ENCODE measurements around the gene RAB37.

Gene RAB37

DNA sequence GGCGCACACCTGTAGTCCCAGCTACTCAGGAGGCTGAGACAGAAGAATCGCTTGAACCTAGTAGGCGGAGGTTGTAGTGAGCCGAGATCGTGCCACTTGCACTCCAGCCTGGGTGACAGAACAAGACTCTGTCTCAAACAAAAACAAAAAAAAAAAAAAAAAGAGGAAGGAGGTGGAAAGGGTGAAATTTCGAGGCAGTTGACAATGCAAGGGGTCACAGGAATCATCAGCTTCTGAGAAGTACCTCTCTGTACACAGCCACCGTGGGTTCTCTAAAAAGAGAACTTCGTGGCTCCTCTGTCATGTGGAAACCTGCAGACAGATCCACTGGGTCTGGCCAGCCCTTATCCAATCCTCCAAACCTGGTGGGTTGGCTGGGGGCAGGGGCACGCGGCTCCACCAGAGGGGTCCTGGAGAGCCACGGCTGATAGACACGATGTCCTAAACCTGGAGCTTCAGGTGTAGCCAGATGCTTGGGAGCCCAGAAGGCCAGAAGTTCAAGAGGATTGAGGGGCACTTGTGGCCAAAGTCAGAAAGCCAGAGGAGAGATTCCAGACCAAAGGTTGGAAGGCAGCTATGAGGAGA is 23.8 kb upstream of the RAB37 start:
- Mint-ChIP-seq H3K36me3 (ENCODE audit: low read depth) (no peaks in the 10 kb centered on the region), H3K4me3 (no peak overlapping the region), H3K4me1 (peaks cover 7% of the 10 kb centered on the region), H3K27ac (no peak overlapping the region), H3K27me3 (peaks cover 11% of the 10 kb centered on the region), H3K9me3 (no peaks in the 10 kb centered on the region)
- ATAC-seq (no peak), DNase-seq (no peak)

- H3K9me3 Mint-ChIP-seq: no peaks in the 10 kb centered on the region
- peaks cover 7% of the 10 kb centered on the region for H3K4me1 Mint-ChIP-seq
- peaks cover 11% of the 10 kb centered on the region for H3K27me3 Mint-ChIP-seq
- ATAC-seq: no peak
- H3K4me3 Mint-ChIP-seq: no peak overlapping the region
- H3K36me3 Mint-ChIP-seq (ENCODE audit: low read depth): no peaks in the 10 kb centered on the region
- no peak for DNase-seq
- H3K27ac Mint-ChIP-seq: no peak overlapping the region
Observed at GRCh38 chr17:74715144-74715543, 21.9 kb upstream of the RAB37 start.

- Mint-ChIP-seq H3K4me3 (no peak overlapping the region), H3K9me3 (no peaks in the 10 kb centered on the region), H3K27me3 (peaks cover 2% of the 10 kb centered on the region), H3K4me1 (no peaks in the 10 kb centered on the region), H3K27ac (no peak overlapping the region), H3K36me3 (ENCODE audit: low read depth) (no peaks in the 10 kb centered on the region)
- ATAC-seq (no peak), DNase-seq (no peak)
Observed at GRCh38 chr17:74720506-74720905, 16.6 kb upstream of the RAB37 start.

- ATAC-seq: no peak
- DNase-seq: no peak
- no peaks in the 10 kb centered on the region for H3K36me3 Mint-ChIP-seq (ENCODE audit: low read depth)
- H3K4me3 Mint-ChIP-seq: no peak overlapping the region
- H3K27me3 Mint-ChIP-seq: no peaks in the 10 kb centered on the region
- H3K27ac Mint-ChIP-seq: no peak overlapping the region
- no peaks in the 10 kb centered on the region for H3K4me1 Mint-ChIP-seq
- no peaks in the 10 kb centered on the region for H3K9me3 Mint-ChIP-seq
Observed at GRCh38 chr17:74722782-74723181, 14.3 kb upstream of the RAB37 start.

DNA sequence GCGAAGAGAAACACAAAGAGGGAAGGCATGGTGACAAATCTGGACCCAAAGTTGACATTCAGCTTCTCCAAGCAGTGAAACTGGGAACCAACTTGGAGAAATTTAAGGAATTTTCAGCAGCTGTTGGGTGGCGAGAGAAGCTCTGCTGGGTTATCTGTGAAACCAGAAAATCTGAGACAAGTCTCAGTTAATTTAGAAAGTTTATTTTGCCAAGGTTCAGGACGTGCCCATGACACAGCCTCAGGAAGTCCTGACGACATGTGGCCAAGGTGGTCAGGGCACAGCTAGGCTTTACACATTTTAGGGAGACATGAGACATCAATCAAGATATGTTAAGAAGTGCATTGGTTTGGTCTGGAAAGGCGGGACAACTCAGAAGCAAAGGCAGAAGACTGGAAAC is 13.2 kb upstream of the RAB37 start:
- Mint-ChIP-seq H3K27me3 (no peaks in the 10 kb centered on the region), H3K4me3 (no peak overlapping the region), H3K9me3 (no peaks in the 10 kb centered on the region), H3K36me3 (ENCODE audit: low read depth) (no peaks in the 10 kb centered on the region), H3K4me1 (no peaks in the 10 kb centered on the region), H3K27ac (no peak overlapping the region)
- ATAC-seq: no peak
- no peak for DNase-seq

DNA sequence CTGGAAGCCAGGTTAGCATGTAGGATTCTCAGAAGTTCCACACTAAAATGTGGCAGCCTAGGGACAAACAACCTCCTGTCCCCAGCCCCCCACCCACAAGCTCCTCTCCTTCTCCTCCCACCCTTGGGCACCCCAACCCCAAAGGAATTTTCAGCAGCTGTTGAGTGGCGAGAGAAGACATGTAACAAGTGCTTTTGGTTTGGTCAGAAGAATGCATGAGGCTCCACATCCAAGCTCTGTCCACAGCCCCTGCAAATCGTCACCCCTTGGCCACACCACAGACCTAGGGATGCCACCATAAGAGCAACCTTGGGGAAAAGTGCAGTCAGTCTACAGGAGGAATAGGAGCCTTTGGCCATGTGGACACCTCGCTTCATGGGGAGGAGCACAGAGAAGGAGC is 11.9 kb upstream of the RAB37 start:
- DNase-seq: no peak
- Mint-ChIP-seq H3K27me3 (no peaks in the 10 kb centered on the region), H3K4me1 (peaks cover 2% of the 10 kb centered on the region), H3K36me3 (ENCODE audit: low read depth) (no peaks in the 10 kb centered on the region), H3K27ac (no peak overlapping the region), H3K4me3 (no peak overlapping the region), H3K9me3 (no peaks in the 10 kb centered on the region)
- no peak for ATAC-seq

GRCh38 chr17:74728033-74728701 is 8.9 kb upstream of the RAB37 start:
- Mint-ChIP-seq H3K4me1 (peaks cover 15% of the 10 kb centered on the region), H3K4me3 (no peak overlapping the region), H3K9me3 (no peaks in the 10 kb centered on the region), H3K27me3 (no peaks in the 10 kb centered on the region), H3K27ac (no peak overlapping the region), H3K36me3 (ENCODE audit: low read depth) (no peaks in the 10 kb centered on the region)
- ATAC-seq (no peak), DNase-seq (no peak)

GRCh38 chr17:74728702-74729075 is 8.4 kb upstream of the RAB37 start:
- ATAC-seq: no peak
- peaks cover 15% of the 10 kb centered on the region for H3K4me1 Mint-ChIP-seq
- no peaks in the 10 kb centered on the region for H3K36me3 Mint-ChIP-seq (ENCODE audit: low read depth)
- H3K27me3 Mint-ChIP-seq: no peaks in the 10 kb centered on the region
- no peak for DNase-seq
- no peaks in the 10 kb centered on the region for H3K9me3 Mint-ChIP-seq
- no peak overlapping the region for H3K4me3 Mint-ChIP-seq
- H3K27ac Mint-ChIP-seq: no peak overlapping the region

DNA sequence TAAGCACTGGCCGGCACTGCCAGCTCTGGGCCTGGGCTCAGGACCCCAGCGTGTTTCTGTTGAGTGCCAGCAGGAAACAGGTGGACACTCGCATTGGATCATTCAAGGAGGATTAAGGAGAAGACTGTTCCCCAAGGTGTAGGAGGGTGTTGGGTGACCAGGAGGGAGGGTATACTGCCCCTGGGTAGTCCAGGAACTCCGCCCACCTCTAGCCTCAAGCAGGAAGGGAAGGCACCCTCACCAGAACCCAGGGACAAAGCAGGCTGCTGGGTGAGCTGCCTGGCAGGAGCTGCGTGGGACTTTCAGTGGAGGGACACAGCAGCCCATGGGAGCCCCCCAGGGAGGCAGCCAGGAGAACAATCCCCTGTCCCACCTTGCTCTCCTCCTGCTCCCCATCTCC is 7.7 kb upstream of the RAB37 start:
- Mint-ChIP-seq H3K4me3 (no peak overlapping the region), H3K27me3 (no peaks in the 10 kb centered on the region), H3K36me3 (ENCODE audit: low read depth) (no peaks in the 10 kb centered on the region), H3K27ac (no peak overlapping the region), H3K4me1 (peaks cover 15% of the 10 kb centered on the region), H3K9me3 (no peaks in the 10 kb centered on the region)
- DNase-seq: no peak
- ATAC-seq: no peak

GRCh38 chr17:74729866-74730265 is 7.2 kb upstream of the RAB37 start:
- Mint-ChIP-seq H3K27ac (no peak overlapping the region), H3K4me1 (peaks cover 15% of the 10 kb centered on the region), H3K36me3 (ENCODE audit: low read depth) (no peaks in the 10 kb centered on the region), H3K9me3 (no peaks in the 10 kb centered on the region), H3K4me3 (no peak overlapping the region), H3K27me3 (peaks cover 3% of the 10 kb centered on the region)
- ATAC-seq (no peak), DNase-seq (no peak)

GRCh38 chr17:74730491-74731346 is 6.3 kb upstream of the RAB37 start:
- Mint-ChIP-seq H3K4me1 (peaks cover 15% of the 10 kb centered on the region), H3K27me3 (peaks cover 4% of the 10 kb centered on the region), H3K36me3 (ENCODE audit: low read depth) (no peaks in the 10 kb centered on the region), H3K4me3 (no peak overlapping the region), H3K9me3 (no peaks in the 10 kb centered on the region), H3K27ac (peak overlapping the region; percentile 37)
- ATAC-seq (peak; percentile 89), DNase-seq (peak; percentile 54)

- Mint-ChIP-seq H3K27ac (peak overlapping the region; percentile 21), H3K4me3 (no peak overlapping the region)
Observed at GRCh38 chr17:74731347-74731605, 5.8 kb upstream of the RAB37 start.

GRCh38 chr17:74732042-74732867 is 4.8 kb upstream of the RAB37 start:
- Mint-ChIP-seq H3K27me3 (peaks cover 9% of the 10 kb centered on the region), H3K4me3 (no peak overlapping the region), H3K4me1 (peaks cover 19% of the 10 kb centered on the region), H3K36me3 (ENCODE audit: low read depth) (no peaks in the 10 kb centered on the region), H3K27ac (no peak overlapping the region), H3K9me3 (no peaks in the 10 kb centered on the region)
- DNase-seq: no peak
- no peak for ATAC-seq

More at GRCh38 chr17:74731347-74731605, 5.8 kb upstream of the RAB37 start:
- H3K27me3 Mint-ChIP-seq: peaks cover 6% of the 10 kb centered on the region
- DNase-seq (no peak), ATAC-seq (no peak)
- peaks cover 16% of the 10 kb centered on the region for H3K4me1 Mint-ChIP-seq
- H3K9me3 Mint-ChIP-seq: no peaks in the 10 kb centered on the region
- H3K36me3 Mint-ChIP-seq (ENCODE audit: low read depth): no peaks in the 10 kb centered on the region

- no peak for DNase-seq
- H3K9me3 Mint-ChIP-seq: no peaks in the 10 kb centered on the region
- peaks cover 32% of the 10 kb centered on the region for H3K4me1 Mint-ChIP-seq
- no peaks in the 10 kb centered on the region for H3K36me3 Mint-ChIP-seq (ENCODE audit: low read depth)
- no peak overlapping the region for H3K4me3 Mint-ChIP-seq
- H3K27me3 Mint-ChIP-seq: peaks cover 9% of the 10 kb centered on the region
- no peak for ATAC-seq
- no peak overlapping the region for H3K27ac Mint-ChIP-seq
Observed at GRCh38 chr17:74733365-74734122, 3.5 kb upstream of the RAB37 start.
